Astrocyte of the cerebellum (primary cell): Measurements from ENCODE around the gene TSFM.
A peak's percentile ranks its signal among the peaks of the same experiment; 100 is the strongest.

ENCODE experiments used
- DNase-seq: peaks from one replicate; pipeline ENCODE4 v3.0.0-alpha.2; 2011; ENCODE audit warnings: low read depth
- H3K4me3 ChIP-seq: 2 replicates; pipeline ENCODE4 v1.5.1; 2011; ENCODE audit warnings: mild to moderate bottlenecking, low read depth, low read length, moderate library complexity
- CTCF ChIP-seq: IDR thresholded peaks from 2 replicates; pipeline ENCODE4 v1.5.1; 2012; ENCODE audit warnings: low read length, low read depth, moderate library complexity, mild to moderate bottlenecking; ENCODE audit errors: missing control alignments
- in situ Hi-C: cut with HindIII; loops from 2 replicates; pipeline ENCODE4 v1.10.0; 2017; ENCODE audit warnings: low sequenced_read_pairs

TSFM gene

GRCh38 chr12:57766464-57767304 is 15.9 kb upstream of the TSFM start, which contains the start of gene CYP27B1:
CYP27B1 (minus strand) TSS chr12:57767078; CDS start chr12:57767041, 37 bp downstream.
- DNase-seq, result no peak
- in situ Hi-C loops, result no loop called here
- no peak for TF ChIP-seq CTCF
- H3K4me3 ChIP-seq, result peak within 1 kb of the TSS; percentile 9

GRCh38 chr12:57767305-57767698 is 15.3 kb upstream of the TSFM start:
- in situ Hi-C loops, result no loop called here
- no peak for TF ChIP-seq CTCF
- no peak for DNase-seq
- H3K4me3 ChIP-seq, result no peak overlapping the region

- no peak for DNase-seq
- in situ Hi-C loops, result no loop called here
- H3K4me3 ChIP-seq, result no peak overlapping the region
- no peak for TF ChIP-seq CTCF
Observed at GRCh38 chr12:57767876-57768275, 14.7 kb upstream of the TSFM start.

GRCh38 chr12:57769594-57769993 is 13.0 kb upstream of the TSFM start:
- DNase-seq, result no peak
- H3K4me3 ChIP-seq, result no peak overlapping the region
- in situ Hi-C loops, result no loop called here
- TF ChIP-seq CTCF, result no peak

GRCh38 chr12:57770734-57771133 is 11.9 kb upstream of the TSFM start:
- DNase-seq, result no peak
- in situ Hi-C loops, result no loop called here
- TF ChIP-seq CTCF, result no peak
- no peak overlapping the region for H3K4me3 ChIP-seq

GRCh38 chr12:57771236-57771872 is 11.2 kb upstream of the TSFM start:
- in situ Hi-C loops, result no loop called here
- H3K4me3 ChIP-seq, result peak overlapping the region; percentile 90
- no peak for TF ChIP-seq CTCF
- DNase-seq, result peak; percentile 80
